IMR-90 (cell line): ENCODE data around the gene KIFC3. TPM values are rescaled to one million over a fixed set of nuclear protein-coding genes. Genes with fewer than 3 reads are reported as not detected.

Source experiments
- ATAC-seq: fragments of 200-7000 bp; cut with Tn5 transposase; 2 replicates; pipeline ENCODE4 v1.9.1; 2020; ENCODE audit warnings: low read depth, mild to moderate bottlenecking, moderate library complexity
- BruUV-seq: library from RNA; stranded (reverse); fragments of 400-500 nt; replicated peaks from 2 replicates; lab custom pipeline; 2021; lab: Mats Ljungman, UMichigan
- CTCF ChIA-PET: fragments of 300-600 bp; formaldehyde crosslinking; extraction: SDS; loops from one replicate; lab custom pipeline; 2021; ENCODE audit warnings: antibody characterized with exemption; lab: Yijun Ruan, JAX
- POLR2A ChIA-PET: fragments of 300-600 bp; sonication (Branson Sonifier 250); formaldehyde crosslinking; loops from one replicate; lab custom pipeline; 2022; ENCODE audit warnings: antibody characterized with exemption; ENCODE audit not compliant: unreplicated experiment; lab: Charles Lee
- DNase-seq: peaks from one replicate; pipeline ENCODE4 v3.0.0; 2013
- H2AFZ ChIP-seq: replicated peaks from 2 replicates; pipeline ENCODE3; 2013; ENCODE audit warnings: low read length, mild to moderate bottlenecking; ENCODE audit not compliant: poor library complexity
- H2AK5ac ChIP-seq: 2 replicates; pipeline ENCODE4 v1.6.1; 2013; ENCODE audit warnings: low read depth, low read length, inconsistent platforms
- H2AK9ac ChIP-seq: replicated peaks from 2 replicates; pipeline ENCODE3; 2013; ENCODE audit warnings: mild to moderate bottlenecking, low read depth, low read length, moderate library complexity; ENCODE audit not compliant: poor library complexity
- H2BK120ac ChIP-seq: 2 replicates; pipeline ENCODE4 v1.6.1; 2013; ENCODE audit warnings: low read depth, low read length, inconsistent platforms
- H2BK15ac ChIP-seq: 3 replicates; pipeline ENCODE4 v1.6.1; 2013; ENCODE audit warnings: low read depth, low read length, inconsistent platforms
- H2BK20ac ChIP-seq: 2 replicates; pipeline ENCODE4 v1.6.1; 2013; ENCODE audit warnings: low read depth, mild to moderate bottlenecking, inconsistent platforms, low read length, moderate library complexity
- H2BK5ac ChIP-seq: 2 replicates; pipeline ENCODE4 v1.6.1; 2013; ENCODE audit warnings: mild to moderate bottlenecking, low read depth, low read length, inconsistent platforms; ENCODE audit not compliant: poor library complexity, severe bottlenecking
- H3K14ac ChIP-seq: replicated peaks from 2 replicates; pipeline ENCODE4 v1.6.1; 2013; ENCODE audit warnings: low read depth, low read length, inconsistent platforms
- H3K18ac ChIP-seq: 2 replicates; pipeline ENCODE4 v1.6.1; 2013; ENCODE audit warnings: low read depth, low read length, control low read depth
- H3K23ac ChIP-seq: 2 replicates; pipeline ENCODE4 v1.6.1; 2013; ENCODE audit warnings: low read depth, low read length, inconsistent platforms
- H3K27ac ChIP-seq: 2 replicates; pipeline ENCODE4 v1.5.1; 2013; ENCODE audit warnings: mild to moderate bottlenecking, control low read depth, low read length; ENCODE audit not compliant: insufficient read depth
- H3K27me3 ChIP-seq: 2 replicates; pipeline ENCODE4 v1.6.1; 2013; ENCODE audit warnings: low read length; ENCODE audit not compliant: control insufficient read depth, insufficient read depth
- H3K36me3 ChIP-seq: 2 replicates; pipeline ENCODE4 v1.6.1; 2013; ENCODE audit warnings: low read length, mixed read lengths; ENCODE audit not compliant: control insufficient read depth, insufficient read depth
- H3K4ac ChIP-seq: 2 replicates; pipeline ENCODE4 v1.6.1; 2013; ENCODE audit warnings: low read depth, low read length, inconsistent platforms
- H3K4me1 ChIP-seq: 2 replicates; pipeline ENCODE4 v1.6.1; 2013; ENCODE audit warnings: low read length, mixed read lengths; ENCODE audit not compliant: control insufficient read depth, insufficient read depth
- H3K4me2 ChIP-seq: 2 replicates; pipeline ENCODE4 v1.6.1; 2013; ENCODE audit warnings: low read depth, mild to moderate bottlenecking, control low read depth, low read length, moderate library complexity
- H3K4me3 ChIP-seq: 2 replicates; pipeline ENCODE4 v1.5.1; 2013; ENCODE audit warnings: low read depth, mild to moderate bottlenecking, control low read depth, low read length, moderate library complexity; ENCODE audit not compliant: insufficient read depth
- H3K56ac ChIP-seq: 2 replicates; pipeline ENCODE4 v1.6.1; 2013; ENCODE audit warnings: low read length, inconsistent platforms; ENCODE audit not compliant: insufficient read depth; ENCODE audit errors: extremely low read depth
- H3K79me1 ChIP-seq, 2 experiments: 2 replicates each; pipeline ENCODE4 v1.6.1; 2013; ENCODE audit warnings: low read length in 2 of 2, inconsistent platforms in 1 of 2, low read depth in 1 of 2
- H3K9ac ChIP-seq: 2 replicates; pipeline ENCODE4 v1.6.1; 2013; ENCODE audit warnings: low read depth, low read length, control low read depth
- H3K9me1 ChIP-seq: 2 replicates; pipeline ENCODE4 v1.6.1; 2013; ENCODE audit warnings: low read length, inconsistent platforms; ENCODE audit not compliant: insufficient read depth
- H3K9me3 ChIP-seq: 2 replicates; pipeline ENCODE4 v1.6.1; 2013; ENCODE audit warnings: low read length; ENCODE audit not compliant: control insufficient read depth, insufficient read depth
- H4K20me1 ChIP-seq: 2 replicates; pipeline ENCODE4 v1.6.1; 2013; ENCODE audit warnings: low read length, inconsistent platforms; ENCODE audit not compliant: insufficient read depth
- H4K5ac ChIP-seq: 2 replicates; pipeline ENCODE4 v1.6.1; 2013; ENCODE audit warnings: mild to moderate bottlenecking, low read depth, low read length, control low read depth
- H4K8ac ChIP-seq, 2 experiments: 2 replicates each; pipeline ENCODE4 v1.6.1; 2013; ENCODE audit warnings: low read depth in 2 of 2, low read length in 2 of 2, control low read depth in 1 of 2, inconsistent platforms in 1 of 2
- H4K91ac ChIP-seq: 2 replicates; pipeline ENCODE4 v1.6.1; 2013; ENCODE audit warnings: low read depth, low read length, inconsistent platforms; ENCODE audit not compliant: insufficient read depth
- BHLHE40 ChIP-seq: fragments of 150-350 bp; IDR thresholded peaks from 2 replicates; pipeline ENCODE4 v1.6.1; 2016; ENCODE audit warnings: mild to moderate bottlenecking, low read depth, low read length
- CHD1 ChIP-seq: IDR thresholded peaks from 2 replicates; pipeline ENCODE4 v1.6.1; 2012; ENCODE audit warnings: low read depth, low read length, improper control_type of control experiment
- FOS ChIP-seq: fragments of 150-350 bp; IDR thresholded peaks from 2 replicates; pipeline ENCODE4 v1.6.1; 2016; ENCODE audit warnings: low read depth, low read length
- MAZ ChIP-seq: IDR thresholded peaks from 2 replicates; pipeline ENCODE4 v1.6.1; 2012; ENCODE audit warnings: low read depth, mild to moderate bottlenecking, low read length, improper control_type of control experiment, moderate library complexity, borderline replicate concordance
- MXI1 ChIP-seq: IDR thresholded peaks from 2 replicates; pipeline ENCODE4 v1.6.1; 2012; ENCODE audit warnings: low read depth, mild to moderate bottlenecking, low read length, moderate library complexity, borderline replicate concordance
- NFE2L2 ChIP-seq: fragments of 150-350 bp; IDR thresholded peaks from 2 replicates; pipeline ENCODE4 v1.6.1; 2016; ENCODE audit warnings: low read depth, mild to moderate bottlenecking, low read length
- RAD21 ChIP-seq: IDR thresholded peaks from 2 replicates; pipeline ENCODE4 v1.6.1; 2012; ENCODE audit warnings: low read length, improper control_type of control experiment
- RCOR1 ChIP-seq: IDR thresholded peaks from 2 replicates; pipeline ENCODE4 v1.6.1; 2012; ENCODE audit warnings: mild to moderate bottlenecking, low read length, improper control_type of control experiment; ENCODE audit not compliant: insufficient replicate concordance
- RFX5 ChIP-seq: IDR thresholded peaks from 2 replicates; pipeline ENCODE4 v1.8.0; 2012; ENCODE audit warnings: low read depth, mild to moderate bottlenecking, low read length, moderate library complexity
- SMC3 ChIP-seq: fragments of 150-350 bp; IDR thresholded peaks from 2 replicates; pipeline ENCODE4 v1.6.1; 2016; ENCODE audit warnings: low read depth, mild to moderate bottlenecking, antibody characterized with exemption, low read length, moderate library complexity
- WGBS, 2 experiments: methylation state at CpG; one replicate each; pipeline versions ENCODE4 v1.1.5 to v1.1.7; 2013; ENCODE audit warnings: missing lambda C conversion rate in 2 of 2; ENCODE audit not compliant: insufficient read length in 1 of 2; ENCODE audit errors: extremely low coverage in 2 of 2; 5-methylcytosine and 5-hydroxymethylcytosine counted together
- dilution Hi-C: fragments of 300-500 bp; cut with HindIII; formaldehyde crosslinking; loops from one replicate; pipeline ENCODE4 v1.14.3; 2018; ENCODE audit warnings: low sequenced_read_pairs; ENCODE audit not compliant: unreplicated experiment
- in situ Hi-C: fragments of 300-500 bp; cut with MboI; formaldehyde crosslinking; loops from 3 replicates; pipeline ENCODE4 v1.14.3; 2019; ENCODE audit warnings: low sequenced_read_pairs, inconsistent platforms, mixed read lengths
- intact Hi-C: fragments of 100-400 bp; cut with micrococcal nuclease; formaldehyde crosslinking; loops from 2 replicates; pipeline ENCODE4 v1.10.0; 2022
- polyA plus RNA-seq, 3 experiments: library from polyadenylated mRNA; depleted of rRNA; stranded (reverse); fragments of >200 nt; gene quantifications; 2 replicates each; pipeline ENCODE4 v1.2.3, GENCODE V29; 2012; ENCODE audit warnings: low replicate concordance in 1 of 3
- total RNA-seq: library from RNA; depleted of rRNA; stranded (reverse); fragments of >200 nt; gene quantifications from 2 replicates; pipeline ENCODE4 v1.2.3, GENCODE V29; 2012

The KIFC3 gene
- total and polyA plus RNA-seq, 2 of the 4 experiments (the other 2 are of a cell fraction): 48.6 to 62.5 TPM

DNA sequence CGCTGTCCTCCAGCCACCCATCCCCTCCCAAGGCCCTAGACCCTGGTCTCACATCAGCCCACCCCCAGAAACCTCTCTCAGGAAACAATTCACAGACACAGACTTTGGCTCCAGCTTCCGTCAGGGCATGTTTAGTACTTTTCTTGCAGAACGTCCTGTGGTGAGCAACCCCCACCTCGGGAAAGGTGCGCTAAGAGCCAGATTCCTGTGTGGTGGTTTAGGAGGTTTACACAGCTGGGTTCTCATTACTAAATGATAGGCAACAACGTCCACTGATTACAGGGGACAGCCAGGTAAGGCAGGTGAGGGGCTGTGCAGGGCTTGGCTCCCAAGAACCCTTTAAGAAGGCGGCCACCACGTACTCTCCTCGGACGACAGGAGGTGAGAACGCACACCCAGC lies 29.3 kb downstream of the KIFC3 start:
- Histone ChIP-seq H3K4me1 (peaks cover 6% of the 10 kb centered on the region), H3K18ac (no peak overlapping the region), H2AK5ac (no peak overlapping the region), H3K4ac (no peak overlapping the region), H2AK9ac (no peak overlapping the region), H2BK20ac (no peak overlapping the region), H3K36me3 (peaks cover 45% of the 10 kb centered on the region), H3K9me1 (no peaks in the 10 kb centered on the region; the same call in 1 of the 2 replicates), H3K4me2 (no peak overlapping the region), H4K91ac (no peak overlapping the region), H4K8ac (no peak overlapping the region), H3K9ac (no peak overlapping the region), H3K23ac (no peak overlapping the region), H4K20me1 (peaks cover 17% of the 10 kb centered on the region), H4K5ac (no peak overlapping the region), H3K27ac (no peak overlapping the region), H2BK5ac (no peak overlapping the region), H3K9me3 (no peaks in the 10 kb centered on the region), H3K79me1 (peaks cover 19 to 57% of the 10 kb centered on the region in 2 experiments), H3K56ac (no peak overlapping the region), H3K27me3 (no peaks in the 10 kb centered on the region), H2BK15ac (no peak overlapping the region), H2BK120ac (no peak overlapping the region), H2AFZ (no peak overlapping the region), H3K4me3 (no peak overlapping the region), H3K14ac (no peak overlapping the region)
- ChIA-PET POLR2A (no interaction called here), CTCF (no interaction called here)
- DNase-seq (no peak), ATAC-seq (no peak)
- in situ Hi-C loops (no loop called here), dilution Hi-C loops (no loop called here), intact Hi-C loops (no loop called here)
- no TSS peak for BruUV-seq
- TF ChIP-seq RCOR1: no peak
- TF ChIP-seq FOS: no peak
- TF ChIP-seq MAZ: no peak
- no peak for TF ChIP-seq MXI1
- no peak for TF ChIP-seq SMC3
- no peak for TF ChIP-seq RFX5
- TF ChIP-seq RAD21: no peak
- TF ChIP-seq CHD1: no peak
- no peak for TF ChIP-seq BHLHE40
- TF ChIP-seq NFE2L2: no peak
- no CpG with 5 or more reads among the region's 11 CpGs for WGBS, 2 experiments
